GM12878 (cell line): ENCODE data around the gene ICE2. TPM values are rescaled to one million over a fixed set of nuclear protein-coding genes. Genes with fewer than 3 reads are reported as not detected.
A peak's percentile ranks its signal among the peaks of the same experiment; 100 is the strongest.

Source experiments
- ATAC-seq: fragments of 200-7000 bp; cut with Tn5 transposase; 3 replicates; pipeline ENCODE4 v1.9.1; 2020; ENCODE audit warnings: mild to moderate bottlenecking, moderate library complexity
- BruUV-seq: library from RNA; stranded (reverse); fragments of 400-500 nt; replicated peaks from 2 replicates; lab custom pipeline; 2021; lab: Mats Ljungman, UMichigan
- CTCF ChIA-PET: fragments of 300-600 bp; sonication (Branson Sonifier 250); formaldehyde crosslinking; extraction: SDS; loops from one replicate; lab custom pipeline; 2021; ENCODE audit warnings: inconsistent platforms; lab: Yijun Ruan, JAX
- POLR2A ChIA-PET: fragments of 350-600 bp; formaldehyde crosslinking; extraction: SDS; loops from one replicate; lab custom pipeline; 2021; ENCODE audit warnings: inconsistent platforms; lab: Charles Lee
- RAD21 ChIA-PET: fragments of 300-600 bp; sonication (Branson Sonifier 250); formaldehyde crosslinking; loops from one replicate; lab custom pipeline; 2023; ENCODE audit warnings: antibody characterized with exemption; ENCODE audit not compliant: unreplicated experiment; lab: Charles Lee
- SMC1A ChIA-PET: fragments of 300-600 bp; sonication (Branson Sonifier 250); formaldehyde crosslinking; loops from one replicate; lab custom pipeline; 2023; ENCODE audit not compliant: unreplicated experiment, uncharacterized antibody; lab: Charles Lee
- DNase-seq: peaks from one replicate; pipeline ENCODE4 v3.0.0-alpha.2; 2011; ENCODE audit warnings: low read depth, low spot score
- FAIRE-seq: peaks from 3 replicates; lab custom pipeline; 2011; peaks lifted over from hg19 to GRCh38; lab: Jason Lieb, UNC
- H2AFZ ChIP-seq: 2 replicates; pipeline ENCODE4 v1.6.0; 2011; ENCODE audit warnings: low read depth, low read length, control low read depth; ENCODE audit not compliant: control insufficient read depth
- H3K27ac ChIP-seq: 2 replicates; pipeline ENCODE4 v1.5.1; 2011; ENCODE audit warnings: control low read depth; ENCODE audit not compliant: control insufficient read depth, insufficient read depth
- H3K27me3 ChIP-seq, 2 experiments: replicated peaks in 1 of 2; 2 replicates each; pipeline versions ENCODE4 v1.6.0 to v1.6.1; 2011; ENCODE audit warnings: low read length in 1 of 2; ENCODE audit not compliant: control insufficient read depth in 2 of 2, insufficient read depth in 2 of 2
- H3K36me3 ChIP-seq, 2 experiments: 2 replicates each; pipeline ENCODE4 v1.5.1; 2011; ENCODE audit warnings: low read length in 1 of 2; ENCODE audit not compliant: control insufficient read depth in 2 of 2, insufficient read depth in 2 of 2
- H3K4me1 ChIP-seq: 2 replicates; pipeline ENCODE4 v1.6.1; 2011; ENCODE audit warnings: mild to moderate bottlenecking, low read length, moderate library complexity, mixed read lengths; ENCODE audit not compliant: control insufficient read depth, insufficient read depth
- H3K4me2 ChIP-seq: 2 replicates; pipeline ENCODE4 v1.6.0; 2011; ENCODE audit warnings: control low read depth; ENCODE audit not compliant: control insufficient read depth, insufficient read depth
- H3K4me3 ChIP-seq: fragments of 200-600 bp; sonication (generic); 2 replicates; pipeline ENCODE4 v1.5.1; 2016
- H3K79me2 ChIP-seq: 2 replicates; pipeline ENCODE4 v1.6.0; 2011; ENCODE audit warnings: low read length; ENCODE audit not compliant: control insufficient read depth, insufficient read depth
- H3K9ac ChIP-seq: 2 replicates; pipeline ENCODE4 v1.8.0; 2011; ENCODE audit warnings: low read length, control low read depth, mixed read lengths; ENCODE audit not compliant: control insufficient read depth, insufficient read depth
- H3K9me3 ChIP-seq: replicated peaks from 3 replicates; pipeline ENCODE4 v1.5.1; 2011; ENCODE audit warnings: mild to moderate bottlenecking, low read length; ENCODE audit not compliant: control insufficient read depth, insufficient read depth
- H4K20me1 ChIP-seq: 2 replicates; pipeline ENCODE4 v1.6.0; 2011; ENCODE audit not compliant: control insufficient read depth, insufficient read depth
- ATF3 ChIP-seq: IDR thresholded peaks from 2 replicates; pipeline ENCODE4 v1.6.1; 2011; ENCODE audit warnings: low read depth, mild to moderate bottlenecking, low read length, moderate library complexity, borderline replicate concordance; ENCODE audit errors: extremely low read depth
- CBFB ChIP-seq: IDR thresholded peaks from 2 replicates; pipeline ENCODE4 v1.6.1; 2016; ENCODE audit warnings: antibody characterized with exemption, low read depth
- CBX3 ChIP-seq: fragments of 200-600 bp; sonication (generic); IDR thresholded peaks from 2 replicates; pipeline ENCODE4 v1.6.1; 2016; ENCODE audit warnings: low read depth, borderline replicate concordance
- ESRRA ChIP-seq: IDR thresholded peaks from 2 replicates; pipeline ENCODE4 v1.6.1; 2012; ENCODE audit warnings: mild to moderate bottlenecking, low read length, improper control_type of control experiment
- MYC ChIP-seq: IDR thresholded peaks from 2 replicates; pipeline ENCODE4 v1.6.1; 2011; ENCODE audit warnings: mild to moderate bottlenecking, low read length, moderate library complexity, inconsistent platforms; ENCODE audit not compliant: insufficient read depth, insufficient replicate concordance, insufficient read length, severe bottlenecking
- PAX5 ChIP-seq: IDR thresholded peaks from 2 replicates; pipeline ENCODE4 v1.6.1; 2011; ENCODE audit warnings: low read depth, low read length, borderline replicate concordance
- POU2F2 ChIP-seq: IDR thresholded peaks from 3 replicates; pipeline ENCODE4 v1.6.1; 2011; ENCODE audit warnings: low read depth, mild to moderate bottlenecking, low read length, borderline replicate concordance
- RAD51 ChIP-seq: fragments of 450-650 bp; IDR thresholded peaks from 2 replicates; pipeline ENCODE4 v1.6.1; 2016; ENCODE audit warnings: moderate library complexity, mild to moderate bottlenecking, inconsistent platforms
- SIN3A ChIP-seq: IDR thresholded peaks from 2 replicates; pipeline ENCODE4 v1.6.1; 2012; ENCODE audit warnings: low read depth, low read length, improper control_type of control experiment
- SMARCA5 ChIP-seq: fragments of 450-650 bp; IDR thresholded peaks from 2 replicates; pipeline ENCODE4 v1.6.1; 2017; ENCODE audit warnings: mild to moderate bottlenecking
- TCF7 ChIP-seq: IDR thresholded peaks from 2 replicates; pipeline ENCODE4 v1.6.1; 2014; ENCODE audit warnings: antibody characterized with exemption, borderline replicate concordance
- ZBTB40 ChIP-seq: fragments of 450-650 bp; IDR thresholded peaks from 2 replicates; pipeline ENCODE4 v1.6.1; 2016; ENCODE audit warnings: mild to moderate bottlenecking, moderate library complexity, borderline replicate concordance
- in situ Hi-C: fragments of 300-500 bp; cut with MboI; formaldehyde crosslinking; loops from 9 replicates; pipeline ENCODE4 v1.14.3; 2018; ENCODE audit warnings: mixed read lengths
- intact Hi-C: fragments of 100-400 bp; cut with micrococcal nuclease; formaldehyde crosslinking; loops from one replicate; pipeline ENCODE4 v1.14.2; 2022; ENCODE audit not compliant: unreplicated experiment
- polyA plus RNA-seq, 11 experiments: library from polyadenylated mRNA; depleted of rRNA in 4 of 11; unstranded in 6 of 11; stranded (reverse) in 5 of 11; fragments of >200 nt; fragmentation: Nextera tagmentation in 4 of 11; fragmentation: Illumina TruSeq in 1 of 11; extraction: Ambion mirVana in 4 of 11; extraction: Trizol in 1 of 11; gene quantifications; 1 replicate in 1 of 11; 2 replicates in 10 of 11; pipeline versions ENCODE4 v1.2.1 to v1.2.3, GENCODE V29; 2011 to 2016; ENCODE audit warnings: inconsistent platforms in 2 of 11, missing spikeins in 2 of 11, low read depth in 1 of 11
- total RNA-seq, 4 experiments: library from RNA; depleted of rRNA in 3 of 4; stranded (reverse); fragments of >200 nt in 3 of 4; fragmentation: Illumina TruSeq in 1 of 4; extraction: Trizol in 1 of 4; gene quantifications; 2 replicates each; pipeline versions ENCODE4 v1.2.1 to v1.2.3, GENCODE V29; 2013 to 2021
- TF ChIP-seq, protein P1 (sequence below): IDR thresholded peaks from 2 replicates; pipeline ENCODE4 v1.6.1; 2011; ENCODE audit warnings: borderline replicate concordance, low read depth, mild to moderate bottlenecking, moderate library complexity, mixed read lengths, low read length; ENCODE audit not compliant: insufficient read depth; ENCODE audit errors: extremely low read length
- TF ChIP-seq, protein P2 (sequence below): fragments of 450-650 bp; formaldehyde crosslinking; IDR thresholded peaks from 2 replicates; pipeline ENCODE4 v1.5.0; 2022; ENCODE audit warnings: mild to moderate bottlenecking, missing genetic modification characterization

The ICE2 gene
- total and polyA plus RNA-seq, 10 of the 15 experiments (the other 5 are each of a cell fraction or from before 2014, with no cell fraction given): 14.2 to 62.0 (median 44.9) TPM

DNA sequence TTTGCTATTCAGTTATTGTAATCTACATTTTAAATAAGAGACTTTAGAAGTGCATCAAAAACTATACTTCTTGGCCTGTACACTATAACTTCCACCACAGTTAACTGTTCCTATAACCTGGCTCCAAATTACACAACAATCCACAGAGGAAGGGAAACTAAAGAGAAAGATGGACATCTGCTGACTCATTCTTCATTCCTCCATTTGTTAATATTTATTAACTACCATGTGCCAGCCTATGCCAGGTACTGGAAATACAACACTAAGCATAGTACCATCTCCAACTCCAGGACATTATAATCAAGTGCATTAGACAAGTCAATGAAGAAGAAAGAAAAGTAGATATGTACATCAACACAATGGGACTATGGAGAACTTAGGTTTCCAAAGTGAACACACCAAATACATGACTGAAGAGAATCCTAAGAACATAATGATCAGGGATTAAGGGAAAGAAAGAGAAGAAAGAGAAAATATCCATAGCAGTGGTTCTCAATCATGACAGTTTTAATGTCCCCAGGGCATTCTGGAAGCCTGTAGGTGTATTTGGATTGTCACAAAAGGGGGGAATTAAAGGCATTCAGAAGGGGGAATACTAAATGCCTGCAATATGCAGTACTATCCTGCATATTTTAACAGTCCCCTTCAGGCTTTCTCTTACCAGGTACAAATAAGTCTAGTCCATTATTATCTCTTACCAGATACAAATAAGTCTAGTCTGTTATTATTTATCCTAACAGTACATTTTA lies 8.9 kb downstream of the ICE2 start:
- peak; percentile 27; the same call in 1 of the 3 replicates for ATAC-seq
- Histone ChIP-seq H3K4me2 (no peak overlapping the region), H3K36me3 (peaks cover 0 to 21% of the 10 kb centered on the region in 2 experiments; a peak in 2 of 4 replicates), H4K20me1 (no peaks in the 10 kb centered on the region), H3K79me2 (peaks cover 17% of the 10 kb centered on the region)
- in situ Hi-C loops (no loop called here), intact Hi-C loops (no loop called here)
- ChIA-PET POLR2A (interaction anchor here (1.3 kb wide), 1 partner anchor 7 kb away, joined by 3 read pairs; no protein-coding TSS in a partner anchor), RAD21 (no interaction called here)
- TF ChIP-seq TCF7: no peak
- TF ChIP-seq SIN3A: no peak
- TF ChIP-seq ATF3: no peak
- no peak for TF ChIP-seq PAX5
- TF ChIP-seq SMARCA5: no peak
- TF ChIP-seq ZBTB40: no peak
- no peak for TF ChIP-seq ESRRA
- TF ChIP-seq, protein P1, sequence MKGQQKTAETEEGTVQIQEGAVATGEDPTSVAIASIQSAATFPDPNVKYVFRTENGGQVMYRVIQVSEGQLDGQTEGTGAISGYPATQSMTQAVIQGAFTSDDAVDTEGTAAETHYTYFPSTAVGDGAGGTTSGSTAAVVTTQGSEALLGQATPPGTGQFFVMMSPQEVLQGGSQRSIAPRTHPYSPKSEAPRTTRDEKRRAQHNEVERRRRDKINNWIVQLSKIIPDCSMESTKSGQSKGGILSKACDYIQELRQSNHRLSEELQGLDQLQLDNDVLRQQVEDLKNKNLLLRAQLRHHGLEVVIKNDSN: no peak
- no peak for TF ChIP-seq CBX3
- no peak for TF ChIP-seq POU2F2
- no peak for TF ChIP-seq RAD51
- TF ChIP-seq, protein P2, sequence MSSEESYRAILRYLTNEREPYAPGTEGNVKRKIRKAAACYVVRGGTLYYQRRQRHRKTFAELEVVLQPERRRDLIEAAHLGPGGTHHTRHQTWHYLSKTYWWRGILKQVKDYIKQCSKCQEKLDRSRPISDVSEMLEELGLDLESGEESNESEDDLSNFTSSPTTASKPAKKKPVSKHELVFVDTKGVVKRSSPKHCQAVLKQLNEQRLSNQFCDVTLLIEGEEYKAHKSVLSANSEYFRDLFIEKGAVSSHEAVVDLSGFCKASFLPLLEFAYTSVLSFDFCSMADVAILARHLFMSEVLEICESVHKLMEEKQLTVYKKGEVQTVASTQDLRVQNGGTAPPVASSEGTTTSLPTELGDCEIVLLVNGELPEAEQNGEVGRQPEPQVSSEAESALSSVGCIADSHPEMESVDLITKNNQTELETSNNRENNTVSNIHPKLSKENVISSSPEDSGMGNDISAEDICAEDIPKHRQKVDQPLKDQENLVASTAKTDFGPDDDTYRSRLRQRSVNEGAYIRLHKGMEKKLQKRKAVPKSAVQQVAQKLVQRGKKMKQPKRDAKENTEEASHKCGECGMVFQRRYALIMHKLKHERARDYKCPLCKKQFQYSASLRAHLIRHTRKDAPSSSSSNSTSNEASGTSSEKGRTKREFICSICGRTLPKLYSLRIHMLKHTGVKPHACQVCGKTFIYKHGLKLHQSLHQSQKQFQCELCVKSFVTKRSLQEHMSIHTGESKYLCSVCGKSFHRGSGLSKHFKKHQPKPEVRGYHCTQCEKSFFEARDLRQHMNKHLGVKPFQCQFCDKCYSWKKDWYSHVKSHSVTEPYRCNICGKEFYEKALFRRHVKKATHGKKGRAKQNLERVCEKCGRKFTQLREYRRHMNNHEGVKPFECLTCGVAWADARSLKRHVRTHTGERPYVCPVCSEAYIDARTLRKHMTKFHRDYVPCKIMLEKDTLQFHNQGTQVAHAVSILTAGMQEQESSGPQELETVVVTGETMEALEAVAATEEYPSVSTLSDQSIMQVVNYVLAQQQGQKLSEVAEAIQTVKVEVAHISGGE (CRISPR knock-in tag): no peak
- TF ChIP-seq MYC: no peak
- no peak for TF ChIP-seq CBFB
- TF ChIP-seq, all 136 proteins: peak for 0
- no peaks in the 10 kb centered on the region for H3K27me3 ChIP-seq
- H3K4me1 ChIP-seq: no peaks in the 10 kb centered on the region
- H3K4me3 ChIP-seq: no peak overlapping the region
- BruUV-seq: no TSS peak
- no peaks in the 10 kb centered on the region; the same call in 2 of the 3 replicates for H3K9me3 ChIP-seq
- H2AFZ ChIP-seq: no peak overlapping the region; the same call in 1 of the 2 replicates
- SMC1A ChIA-PET: interaction anchor here (1.2 to 1.5 kb wide), 4 partner anchors 8 to 28 kb away, joined by 3 to 6 read pairs (median 4); partner anchors contain the start of gene ICE2
- CTCF ChIA-PET: no interaction called here
- DNase-seq (no peak), FAIRE-seq (no peak)
- no peak overlapping the region for H3K9ac ChIP-seq
- H3K27ac ChIP-seq: no peak overlapping the region
